GM21390 (cell line): ENCODE measurements around the gene MAST4.
"Not testable (repeated sequence)": the region's sequence is repeated elsewhere in the genome, so short reads cannot be mapped to it uniquely, and the experiment has no call there.

Experiments used
- ATAC-seq: cut with Tn5 transposase; IDR thresholded peaks from one replicate; pipeline ENCODE4 v1.9.1; 2021; ENCODE audit not compliant: unreplicated experiment

Gene MAST4

GRCh38 chr5:67168069-67168468 is 571.9 kb downstream of the MAST4 start:
- no peak for ATAC-seq

GRCh38 chr5:67170767-67171166 is 574.6 kb downstream of the MAST4 start:
- ATAC-seq: no peak

GRCh38 chr5:67173351-67173750 is 577.2 kb downstream of the MAST4 start:
- ATAC-seq: not testable (repeated sequence)

- ATAC-seq: no peak
Measured at GRCh38 chr5:67173959-67174358, 577.8 kb downstream of the MAST4 start.

GRCh38 chr5:67176936-67177335 is 580.7 kb downstream of the MAST4 start:
- no peak for ATAC-seq

- ATAC-seq: no peak
Measured at GRCh38 chr5:67178085-67178484, 581.9 kb downstream of the MAST4 start.

- no peak for ATAC-seq
Measured at GRCh38 chr5:67178966-67179365, 582.8 kb downstream of the MAST4 start.

- ATAC-seq: no peak
Measured at GRCh38 chr5:67179697-67180361, 583.6 kb downstream of the MAST4 start.

- ATAC-seq: no peak
Measured at GRCh38 chr5:67181648-67182221, 585.5 kb downstream of the MAST4 start.

GRCh38 chr5:67182301-67182790 is 586.2 kb downstream of the MAST4 start:
- no peak for ATAC-seq

- no peak for ATAC-seq
Measured at GRCh38 chr5:67183859-67184258, 587.7 kb downstream of the MAST4 start.

- peak; percentile 57 for ATAC-seq
Measured at GRCh38 chr5:67187006-67187715, 591.0 kb downstream of the MAST4 start.

GRCh38 chr5:67188274-67189078 is 592.3 kb downstream of the MAST4 start:
- ATAC-seq: no peak

- no peak for ATAC-seq
Measured at GRCh38 chr5:67189079-67189354, 592.8 kb downstream of the MAST4 start.

- no peak for ATAC-seq
Measured at GRCh38 chr5:67189931-67190330, 593.7 kb downstream of the MAST4 start.

- no peak for ATAC-seq
Measured at GRCh38 chr5:67190410-67190809, 594.2 kb downstream of the MAST4 start.

GRCh38 chr5:67190861-67191260 is 594.7 kb downstream of the MAST4 start:
- ATAC-seq: no peak

GRCh38 chr5:67192719-67193438 is 596.7 kb downstream of the MAST4 start:
- no peak for ATAC-seq

GRCh38 chr5:67193439-67193807 is 597.2 kb downstream of the MAST4 start:
- ATAC-seq: no peak

- no peak for ATAC-seq
Measured at GRCh38 chr5:67194166-67194565, 598.0 kb downstream of the MAST4 start.
